SU-DHL-6 (cell line): ENCODE results near the gene DFFB.

Experiments used
- H2AFZ ChIP-seq: fragments of 200-600 bp; sonication (generic); 2 replicates; pipeline ENCODE4 v1.6.1; 2014; ENCODE audit warnings: low read depth, mild to moderate bottlenecking, moderate library complexity, mixed read lengths, antibody characterized with exemption, low read length; ENCODE audit not compliant: severe bottlenecking
- H3F3A ChIP-seq: fragments of 200-600 bp; shearing (Covaris generic); 2 replicates; pipeline ENCODE4 v1.6.0; 2016; ENCODE audit warnings: antibody characterized with exemption, mild to moderate bottlenecking; ENCODE audit not compliant: insufficient read depth
- H3K27ac ChIP-seq: fragments of 200-600 bp; sonication (generic); 2 replicates; pipeline ENCODE4 v1.5.1; 2016; ENCODE audit warnings: low read depth, mild to moderate bottlenecking, low read length, moderate library complexity, mixed read lengths
- H3K27me3 ChIP-seq: fragments of 200-600 bp; sonication (generic), shearing (Covaris generic); 2 replicates; pipeline ENCODE4 v1.6.0; 2014; ENCODE audit warnings: mild to moderate bottlenecking, low read length
- H3K36me3 ChIP-seq: fragments of 200-600 bp; sonication (generic); 2 replicates; pipeline ENCODE4 v1.6.1; 2014; ENCODE audit warnings: mild to moderate bottlenecking, low read length, mixed read lengths
- H3K4me2 ChIP-seq: fragments of 300-600, 200-600 bp; shearing (Covaris generic), sonication (generic); 2 replicates; pipeline ENCODE4 v1.6.0; 2014; ENCODE audit warnings: low read length, low read depth, mild to moderate bottlenecking; ENCODE audit not compliant: poor library complexity, severe bottlenecking
- H3K4me3 ChIP-seq: fragments of 200-600 bp; sonication (generic); 2 replicates; pipeline ENCODE4 v1.5.1; 2014; ENCODE audit warnings: antibody characterized with exemption, low read length, mild to moderate bottlenecking, mixed read lengths; ENCODE audit not compliant: insufficient read depth, poor library complexity, severe bottlenecking
- H3K79me2 ChIP-seq: fragments of 200-600 bp; sonication (generic); 2 replicates; pipeline ENCODE4 v1.6.1; 2014; ENCODE audit warnings: mild to moderate bottlenecking, low read length, moderate library complexity; ENCODE audit not compliant: insufficient read depth
- H3K9ac ChIP-seq: fragments of 200-600 bp; sonication (generic); 2 replicates; pipeline ENCODE4 v1.7.0; 2014; ENCODE audit warnings: mild to moderate bottlenecking, low read length
- H3K9me2 ChIP-seq: fragments of 200-600 bp; sonication (generic); replicated peaks from 2 replicates; pipeline ENCODE4 v1.6.1; 2014; ENCODE audit warnings: low read length; ENCODE audit not compliant: insufficient read depth
- H3K9me3 ChIP-seq: fragments of 200-600 bp; sonication (generic); 2 replicates; pipeline ENCODE4 v1.6.1; 2014; ENCODE audit warnings: low read length, mixed read lengths; ENCODE audit not compliant: insufficient read depth
- H4K20me1 ChIP-seq: fragments of 200-600 bp; sonication (generic); 2 replicates; pipeline ENCODE4 v1.6.1; 2014; ENCODE audit warnings: low read depth, mild to moderate bottlenecking, antibody characterized with exemption, low read length, moderate library complexity, mixed read lengths
- EZH2phosphoT487 ChIP-seq: fragments of 200-600 bp; sonication (generic), shearing (Covaris generic); conservative IDR thresholded peaks from 2 replicates; pipeline ENCODE4 v1.6.1; 2018; ENCODE audit warnings: mild to moderate bottlenecking, antibody characterized with exemption, low read length, moderate library complexity, mixed read lengths
- TF ChIP-seq, protein P1 (sequence below): fragments of 200-600 bp; sonication (generic); IDR thresholded peaks from one replicate; pipeline ENCODE4 v1.5.1; 2017; ENCODE audit warnings: antibody characterized with exemption, mild to moderate bottlenecking, low read length, moderate library complexity; ENCODE audit not compliant: insufficient read depth, poor library complexity, severe bottlenecking

DFFB gene

DNA sequence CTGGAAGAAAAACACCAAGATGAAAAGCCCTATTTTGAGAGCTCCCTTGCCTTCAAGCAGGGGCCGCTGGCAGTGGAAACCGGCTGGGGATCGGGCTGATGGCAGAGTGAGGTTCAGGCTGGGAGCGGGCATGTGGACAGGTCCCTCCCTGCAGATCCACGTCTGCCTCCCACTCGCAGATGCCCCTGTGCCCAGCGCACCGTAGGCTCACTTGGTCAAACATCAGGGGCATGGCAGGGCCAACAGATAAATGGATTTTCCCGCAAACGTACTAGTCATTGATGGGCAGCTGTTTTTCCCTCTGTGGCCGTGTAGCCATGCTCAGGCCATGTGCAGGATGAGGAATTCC is 49.4 kb downstream of the DFFB start:
- Histone ChIP-seq H3K9ac (no peak overlapping the region), H3K79me2 (no peaks in the 10 kb centered on the region), H3K27me3 (no peaks in the 10 kb centered on the region), H4K20me1 (no peaks in the 10 kb centered on the region), H3K4me2 (no peak overlapping the region), H3K9me2 (no peaks in the 10 kb centered on the region), H2AFZ (no peak overlapping the region), H3K27ac (no peak overlapping the region), H3F3A (peaks cover 19% of the 10 kb centered on the region; the same call in 1 of the 2 replicates), H3K4me3 (no peak overlapping the region), H3K9me3 (no peaks in the 10 kb centered on the region), H3K36me3 (no peaks in the 10 kb centered on the region)
- TF ChIP-seq, protein P1, sequence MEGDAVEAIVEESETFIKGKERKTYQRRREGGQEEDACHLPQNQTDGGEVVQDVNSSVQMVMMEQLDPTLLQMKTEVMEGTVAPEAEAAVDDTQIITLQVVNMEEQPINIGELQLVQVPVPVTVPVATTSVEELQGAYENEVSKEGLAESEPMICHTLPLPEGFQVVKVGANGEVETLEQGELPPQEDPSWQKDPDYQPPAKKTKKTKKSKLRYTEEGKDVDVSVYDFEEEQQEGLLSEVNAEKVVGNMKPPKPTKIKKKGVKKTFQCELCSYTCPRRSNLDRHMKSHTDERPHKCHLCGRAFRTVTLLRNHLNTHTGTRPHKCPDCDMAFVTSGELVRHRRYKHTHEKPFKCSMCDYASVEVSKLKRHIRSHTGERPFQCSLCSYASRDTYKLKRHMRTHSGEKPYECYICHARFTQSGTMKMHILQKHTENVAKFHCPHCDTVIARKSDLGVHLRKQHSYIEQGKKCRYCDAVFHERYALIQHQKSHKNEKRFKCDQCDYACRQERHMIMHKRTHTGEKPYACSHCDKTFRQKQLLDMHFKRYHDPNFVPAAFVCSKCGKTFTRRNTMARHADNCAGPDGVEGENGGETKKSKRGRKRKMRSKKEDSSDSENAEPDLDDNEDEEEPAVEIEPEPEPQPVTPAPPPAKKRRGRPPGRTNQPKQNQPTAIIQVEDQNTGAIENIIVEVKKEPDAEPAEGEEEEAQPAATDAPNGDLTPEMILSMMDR: no peak
- no peak for TF ChIP-seq EZH2phosphoT487

- Histone ChIP-seq H3F3A (peaks cover 17% of the 10 kb centered on the region; the same call in 1 of the 2 replicates), H3K79me2 (no peaks in the 10 kb centered on the region), H3K27me3 (no peaks in the 10 kb centered on the region), H3K4me2 (no peak overlapping the region), H3K9me2 (no peaks in the 10 kb centered on the region), H2AFZ (no peak overlapping the region), H4K20me1 (no peaks in the 10 kb centered on the region), H3K36me3 (no peaks in the 10 kb centered on the region), H3K9ac (no peak overlapping the region), H3K9me3 (no peaks in the 10 kb centered on the region), H3K4me3 (no peak overlapping the region), H3K27ac (no peak overlapping the region)
- TF ChIP-seq, protein P1: no peak
- no peak for TF ChIP-seq EZH2phosphoT487
Observed at GRCh38 chr1:3907031-3907534, 49.8 kb downstream of the DFFB start.

GRCh38 chr1:3907621-3908165 is 50.4 kb downstream of the DFFB start:
- H3K4me2 ChIP-seq: no peak overlapping the region
- H3F3A ChIP-seq: peaks cover 11% of the 10 kb centered on the region; the same call in 1 of the 2 replicates
- no peaks in the 10 kb centered on the region for H3K27me3 ChIP-seq

More at GRCh38 chr1:3907621-3908165, 50.4 kb downstream of the DFFB start:
- Histone ChIP-seq H2AFZ (no peak overlapping the region), H3K36me3 (no peaks in the 10 kb centered on the region), H3K4me3 (no peak overlapping the region), H3K9me3 (no peaks in the 10 kb centered on the region), H3K9me2 (no peaks in the 10 kb centered on the region), H4K20me1 (no peaks in the 10 kb centered on the region), H3K79me2 (no peaks in the 10 kb centered on the region), H3K27ac (no peak overlapping the region), H3K9ac (no peak overlapping the region)
- no peak for TF ChIP-seq EZH2phosphoT487
- TF ChIP-seq, protein P1: no peak
